Measurements from ENCODE around the gene SYNE4.

Gene SYNE4

GRCh38 chr19:36013280-36014011, 4.8 kb upstream of the SYNE4 start:
- TF ChIP-seq CTCF (conservative IDR thresholded peaks at IDR 0.05; ENCODE audit: low read depth), result no peak
- DNase-seq (ENCODE audit: low spot score), result no peak
- POLR2A ChIA-PET (ENCODE audit: low non-redundant PET), result interaction anchor here (0.5 kb wide), 1 partner anchor 13 kb away, joined by 3 read pairs; no protein-coding TSS in a partner anchor
- H3K27ac ChIP-seq, result peak overlapping the region; percentile 71
- CTCF ChIA-PET, result interaction anchor here (0.6 kb wide), 1 partner anchor 434 kb away, joined by 4 read pairs; no protein-coding TSS in a partner anchor

GRCh38 chr19:36010402-36010801, 1.8 kb upstream of the SYNE4 start:
- H3K27ac ChIP-seq, result no peak overlapping the region; the same call in 1 of the 2 replicates
- ChIA-PET CTCF (interaction anchor here (2.4 kb wide), 1 partner anchor 14 kb away, joined by 8 read pairs; no protein-coding TSS in a partner anchor), POLR2A (ENCODE audit: low non-redundant PET) (no interaction called here)
- DNase-seq (ENCODE audit: low spot score), result no peak
- no peak for TF ChIP-seq CTCF (conservative IDR thresholded peaks at IDR 0.05; ENCODE audit: low read depth)

GRCh38 chr19:36009633-36010379, 1.2 kb upstream of the SYNE4 start:
- peak overlapping the region; percentile 65 for H3K27ac ChIP-seq
- TF ChIP-seq CTCF (conservative IDR thresholded peaks at IDR 0.05; ENCODE audit: low read depth), result no peak
- CTCF ChIA-PET, result interaction anchor here (2.4 kb wide), 1 partner anchor 13 kb away, joined by 8 read pairs; no protein-coding TSS in a partner anchor
- POLR2A ChIA-PET (ENCODE audit: low non-redundant PET), result no interaction called here
- DNase-seq (ENCODE audit: low spot score), result no peak

GRCh38 chr19:36009220-36009619, 607 bp upstream of the SYNE4 start:
- POLR2A ChIA-PET (ENCODE audit: low non-redundant PET), result no interaction called here
- peak; percentile 57 for DNase-seq (ENCODE audit: low spot score)
- CTCF ChIA-PET, result interaction anchor here (2.4 kb wide), 1 partner anchor 13 kb away, joined by 8 read pairs; no protein-coding TSS in a partner anchor
- no peak for TF ChIP-seq CTCF (conservative IDR thresholded peaks at IDR 0.05; ENCODE audit: low read depth)
- peak overlapping the region; percentile 65 for H3K27ac ChIP-seq

- CTCF ChIA-PET, result no interaction called here
- no peak for TF ChIP-seq CTCF (conservative IDR thresholded peaks at IDR 0.05; ENCODE audit: low read depth)
- DNase-seq (ENCODE audit: low spot score), result no peak
- POLR2A ChIA-PET (ENCODE audit: low non-redundant PET), result no interaction called here
- 0 out of 2 replicates have a peak overlapping the region, but pooled peaks have one; percentile 5 for H3K27ac ChIP-seq
Measured at GRCh38 chr19:36006955-36007354, 1.7 kb downstream of the SYNE4 start.

- no peak overlapping the region for H3K27ac ChIP-seq
- no peak for TF ChIP-seq CTCF (conservative IDR thresholded peaks at IDR 0.05; ENCODE audit: low read depth)
- no peak for DNase-seq (ENCODE audit: low spot score)
- CTCF ChIA-PET, result interaction anchor here (0.5 kb wide), 1 partner anchor 1366 kb away, joined by 3 read pairs; no protein-coding TSS in a partner anchor
- POLR2A ChIA-PET (ENCODE audit: low non-redundant PET), result no interaction called here
Measured at GRCh38 chr19:36003284-36003683, 5.3 kb downstream of the SYNE4 start.

Data from RWPE1 (cell line).